Astrocyte of the hippocampus (primary cell): ENCODE results near the gene HGD.
"Not testable (repeated sequence)": the region's sequence is repeated elsewhere in the genome, so short reads cannot be mapped to it uniquely, and the experiment has no call there.

Source experiments
- DNase-seq: peaks from one replicate; pipeline ENCODE4 v3.0.0; 2011; ENCODE audit warnings: low read depth, low spot score

HGD gene

DNA sequence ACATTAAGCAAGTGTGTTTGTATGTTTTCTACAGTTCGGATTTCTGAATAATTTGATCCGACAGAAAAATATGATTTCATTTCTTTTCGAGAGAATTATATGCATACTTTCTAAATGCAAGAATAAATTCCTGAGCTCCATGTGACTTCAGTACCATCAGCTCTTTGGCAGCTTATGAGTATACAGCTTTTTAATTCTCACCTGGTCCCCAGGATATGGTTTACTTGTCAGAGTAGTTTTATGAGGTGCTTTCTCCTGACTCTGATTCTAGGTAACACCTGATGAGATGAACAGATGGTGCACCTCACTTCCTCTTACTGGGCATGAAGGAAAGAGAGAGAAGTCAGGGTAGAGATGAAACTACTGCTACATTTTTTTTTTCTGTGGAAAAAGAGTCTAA lies 3.1 kb downstream of the HGD start:
- DNase-seq: peak; percentile 15

DNA sequence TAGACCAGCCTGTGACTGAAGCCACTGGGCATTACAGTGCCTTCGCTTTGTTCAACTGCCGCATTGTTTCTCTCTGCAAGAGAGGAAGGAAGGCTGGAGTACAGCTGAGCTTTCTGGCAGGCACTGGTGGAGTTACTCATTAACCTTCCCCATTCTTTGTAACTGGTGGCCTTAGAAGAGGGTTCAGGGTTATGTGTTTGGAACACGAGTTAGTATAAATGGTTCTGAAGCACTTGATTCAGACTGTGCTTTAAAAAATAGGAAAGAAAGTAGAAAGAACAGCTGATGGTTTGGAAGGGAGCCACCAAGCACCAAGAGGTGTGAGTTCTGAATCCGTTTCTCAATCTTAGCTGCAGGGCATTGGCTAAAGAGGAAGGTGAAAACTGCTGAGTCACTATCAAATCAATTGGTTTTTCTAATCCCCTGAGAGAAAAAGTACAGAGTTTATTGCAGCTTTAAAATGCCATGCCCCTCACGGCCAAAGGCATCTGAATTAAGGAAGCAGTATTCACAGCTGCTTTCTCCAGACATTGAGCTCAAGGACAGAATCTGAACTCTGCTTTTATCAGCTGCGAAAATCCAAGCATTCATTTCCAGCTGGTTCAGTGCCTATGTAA lies 3.6 kb downstream of the HGD start:
- peak; percentile 83 for DNase-seq

DNA sequence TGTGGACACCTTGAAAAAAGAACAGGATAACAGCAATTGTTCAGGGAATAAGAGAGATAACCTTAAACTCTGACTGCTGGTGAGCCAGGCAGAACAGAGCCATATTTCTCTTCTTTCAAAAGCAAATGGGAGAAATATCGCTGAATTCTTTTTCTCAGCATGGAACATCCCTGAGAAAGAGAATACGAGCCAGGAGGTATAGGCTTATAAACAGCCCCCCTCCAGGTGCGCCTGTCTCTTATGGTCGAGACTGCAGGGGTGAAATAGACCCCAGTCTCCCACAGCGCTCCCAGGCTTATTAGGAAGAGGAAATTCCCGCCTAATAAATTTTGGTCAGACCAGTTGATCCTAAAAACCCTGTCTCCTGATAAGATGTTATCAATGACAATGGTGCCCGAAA lies 4.8 kb downstream of the HGD start:
- not testable (repeated sequence) for DNase-seq

DNA sequence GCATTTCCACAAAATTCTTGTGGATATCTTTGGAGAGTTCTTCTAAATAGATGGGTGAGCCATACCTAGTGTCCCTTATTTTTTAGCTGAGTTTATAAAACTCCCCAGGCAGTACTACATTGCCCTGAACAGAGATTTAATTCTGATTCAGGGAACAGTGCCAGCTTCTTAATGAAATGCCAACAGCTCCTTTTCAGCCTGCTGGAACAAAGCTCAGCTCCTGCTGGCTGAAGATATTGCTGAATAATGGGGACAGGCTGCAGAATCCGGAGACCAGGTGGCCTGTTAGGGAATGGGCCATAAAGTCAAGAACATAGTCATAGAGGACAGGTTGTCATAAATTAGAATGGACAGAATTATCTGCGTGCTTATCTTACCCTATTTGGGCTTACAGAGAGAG lies 8.9 kb downstream of the HGD start:
- peak; percentile 66 for DNase-seq

DNA sequence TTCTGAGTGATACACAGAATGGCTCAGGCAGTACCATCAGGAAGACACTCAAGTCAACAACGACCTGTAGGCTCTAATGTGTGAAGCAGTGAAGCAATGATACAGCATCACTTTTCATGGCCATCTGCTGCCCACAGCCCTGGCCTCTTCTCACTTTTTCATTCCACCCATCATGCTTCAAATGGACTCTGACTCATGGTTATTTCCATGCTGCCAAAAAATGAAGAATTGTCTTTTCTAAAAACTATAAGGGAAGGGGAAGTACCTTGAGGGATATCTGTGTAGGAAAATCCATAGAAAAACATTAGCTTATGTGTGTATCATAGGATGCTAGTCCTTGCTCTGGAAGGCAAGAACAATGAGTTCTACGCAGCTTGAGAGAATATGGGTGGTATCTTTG lies 11.5 kb downstream of the HGD start:
- DNase-seq: no peak

DNA sequence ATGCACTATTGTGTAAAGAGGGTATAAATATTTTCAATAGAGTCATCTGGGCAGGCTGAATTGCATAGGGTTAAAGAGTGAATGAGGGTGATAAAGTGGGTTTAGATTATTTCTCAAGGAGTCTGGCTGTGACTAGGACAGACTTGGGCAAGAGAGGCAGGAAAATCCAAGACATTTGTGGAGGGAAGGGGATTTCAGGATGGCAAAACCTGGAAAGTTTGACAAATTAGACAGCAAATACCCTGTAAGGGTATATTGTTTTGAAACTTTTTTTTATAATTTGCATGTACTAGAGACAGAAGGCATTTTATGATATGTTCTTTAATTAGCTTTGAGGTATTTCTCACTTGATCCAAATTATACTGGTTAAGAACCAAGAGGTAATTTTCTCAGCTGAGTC lies 17.1 kb downstream of the HGD start:
- DNase-seq: no peak

DNA sequence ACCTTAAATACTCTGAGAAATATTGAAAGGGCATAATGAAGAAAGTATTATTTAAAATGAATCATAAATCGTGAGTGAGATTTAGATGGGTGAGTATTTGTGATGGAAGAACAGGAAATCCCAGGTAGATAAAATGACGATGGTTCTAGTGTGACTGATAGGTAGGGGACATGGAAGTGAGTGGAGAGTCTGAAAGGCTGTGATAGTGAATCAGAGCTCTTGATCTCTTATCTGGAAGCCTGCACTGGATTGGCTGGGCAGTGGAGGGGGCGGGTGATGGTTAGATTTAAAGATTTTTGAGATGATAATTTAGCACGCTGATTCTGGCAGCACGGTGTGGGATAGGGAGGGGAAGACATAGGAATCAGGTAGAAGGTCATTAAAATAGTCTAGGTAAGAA lies 20.1 kb downstream of the HGD start:
- DNase-seq: no peak

DNA sequence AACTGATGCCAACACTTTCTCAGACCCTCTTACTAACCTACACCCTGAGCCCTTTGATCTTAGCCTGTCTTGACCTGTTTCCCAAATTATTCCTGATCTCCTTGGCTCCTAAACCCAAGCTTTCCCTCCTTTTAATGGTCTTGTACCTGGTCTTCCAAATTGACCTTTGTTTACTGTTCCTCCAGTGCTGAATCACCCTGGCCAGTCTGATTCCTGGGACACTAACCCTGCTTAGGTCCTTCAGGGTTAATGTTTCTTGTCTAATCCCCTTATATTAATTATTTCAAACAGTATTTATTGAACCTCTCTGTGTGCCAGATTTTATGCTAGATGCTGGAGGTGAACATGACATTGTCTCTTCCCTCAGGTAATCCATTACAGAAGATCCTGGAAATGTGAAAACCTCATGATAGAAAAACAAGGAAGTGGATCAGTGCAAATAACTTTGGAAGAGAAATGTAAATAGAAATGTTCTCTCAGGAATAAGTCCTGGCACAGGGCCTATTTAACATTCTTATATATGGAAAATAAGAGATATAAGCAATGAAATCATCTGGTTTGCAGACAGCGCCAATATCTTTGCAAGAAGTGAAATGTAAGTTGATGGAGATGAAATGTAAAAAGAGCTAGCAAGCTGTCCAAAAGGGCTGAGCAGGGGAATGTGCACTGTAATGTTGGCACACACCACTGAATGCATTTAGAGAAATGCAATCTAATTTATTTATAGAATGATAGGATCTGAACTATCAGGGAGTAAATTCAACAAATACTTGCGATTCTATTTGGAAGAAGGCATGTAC lies 20.7 kb downstream of the HGD start:
- DNase-seq: no peak

DNA sequence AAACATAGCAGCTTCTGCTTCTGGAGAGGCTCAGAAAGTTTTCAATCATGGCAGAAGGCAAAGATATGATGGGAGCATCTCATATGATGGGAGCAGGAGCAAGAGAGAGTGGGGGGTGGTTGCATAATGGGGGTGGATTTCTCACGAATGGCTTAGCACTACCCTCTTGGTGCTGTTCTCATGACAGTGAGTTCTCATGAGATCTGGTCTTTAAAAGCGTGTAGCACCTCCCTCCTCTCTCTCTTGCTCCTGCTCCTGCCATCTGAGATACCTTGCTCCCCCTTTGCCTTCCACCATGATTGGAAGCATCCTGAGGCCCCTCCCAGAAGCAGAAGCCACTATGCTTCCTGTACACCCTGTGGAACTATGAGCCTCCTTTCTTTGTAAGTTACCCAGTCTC lies 22.2 kb downstream of the HGD start:
- no peak for DNase-seq

DNA sequence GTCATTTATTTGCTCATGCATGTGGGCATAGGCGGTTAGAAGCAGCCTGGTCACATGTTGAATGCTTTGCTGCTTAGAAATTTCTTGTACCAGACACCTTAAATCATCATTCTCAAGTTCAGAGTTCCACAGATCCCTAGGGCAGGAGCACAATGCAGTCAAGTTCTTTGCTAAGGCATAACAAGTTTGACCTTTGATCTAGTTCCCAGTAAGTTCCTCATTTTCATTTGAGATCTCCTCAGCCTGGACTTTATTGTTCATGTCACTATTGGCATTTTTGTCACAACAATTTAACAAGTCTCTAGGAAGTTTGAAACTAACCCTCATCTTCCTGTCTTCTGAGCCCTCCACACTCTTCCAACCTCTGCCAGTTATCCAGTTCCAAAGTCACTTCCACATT lies 22.8 kb downstream of the HGD start:
- no peak for DNase-seq

DNA sequence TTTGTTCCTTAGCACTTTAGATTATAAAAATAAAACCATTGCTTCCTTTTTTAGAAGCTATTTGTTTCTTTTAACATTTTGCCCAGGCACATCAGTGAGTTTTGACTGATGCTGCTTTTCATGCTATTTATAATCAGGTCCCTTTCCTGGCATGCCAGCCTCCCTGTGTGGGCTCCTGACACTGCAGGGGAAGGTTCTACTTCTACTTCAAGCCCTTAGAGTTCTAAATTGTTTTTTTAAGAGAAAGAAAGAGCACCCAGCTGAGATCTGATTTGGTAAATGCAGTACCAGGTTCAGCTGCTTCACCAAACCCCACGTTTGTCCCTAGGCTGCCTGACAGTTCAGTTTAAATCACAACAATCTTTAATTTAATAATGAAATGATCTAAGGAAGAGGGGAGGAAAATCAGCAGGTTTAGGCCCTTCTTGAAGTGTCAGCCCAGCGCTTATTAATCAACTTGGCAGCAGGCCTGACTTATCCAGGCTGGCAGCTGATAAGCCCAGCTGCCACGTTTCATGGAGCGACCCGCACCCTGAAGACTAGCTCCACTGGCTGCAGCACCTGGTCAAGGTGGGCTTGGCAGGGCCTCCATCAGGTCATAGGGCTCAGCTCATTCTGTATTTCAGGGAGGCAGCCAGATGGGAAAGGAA lies 29.0 kb downstream of the HGD start:
- DNase-seq: no peak

DNA sequence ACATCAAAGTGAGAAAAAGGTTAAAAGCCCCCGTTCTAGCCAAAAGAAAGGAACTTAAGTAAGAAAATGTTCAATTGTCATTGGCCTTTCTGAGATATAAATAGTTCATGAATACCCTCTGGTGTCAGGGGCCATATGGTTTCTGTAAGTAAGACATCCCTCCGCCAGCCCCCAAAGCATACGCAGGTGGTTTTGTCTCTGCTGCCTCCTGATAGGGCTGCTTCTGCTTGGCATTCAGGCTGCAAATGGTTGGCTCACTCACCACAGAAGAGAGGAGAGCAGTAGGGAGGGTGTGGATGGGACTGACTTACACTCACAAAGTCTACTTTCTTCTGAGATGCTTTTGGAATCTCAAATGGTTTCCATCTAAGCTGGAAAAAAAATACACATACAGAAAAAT lies 29.8 kb downstream of the HGD start:
- DNase-seq: no peak

DNA sequence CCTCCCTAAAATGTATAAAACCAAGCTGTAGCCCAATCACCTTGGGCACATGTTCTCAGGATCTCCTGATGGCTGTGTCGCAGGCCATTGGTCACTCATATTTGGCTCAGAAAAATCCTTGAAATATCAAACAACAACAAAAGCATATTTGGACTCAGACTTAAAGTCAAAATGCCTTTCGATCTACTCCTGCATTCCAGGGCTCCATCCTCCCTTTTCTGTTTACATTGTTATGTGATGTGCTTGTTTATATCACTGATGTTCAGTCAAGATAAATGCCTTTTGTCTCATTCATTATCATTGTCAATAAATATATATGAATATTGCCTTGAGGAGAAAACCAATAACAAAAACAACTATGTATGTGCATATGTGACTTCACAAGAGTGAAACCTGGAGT lies 31.7 kb downstream of the HGD start:
- DNase-seq: no peak

DNA sequence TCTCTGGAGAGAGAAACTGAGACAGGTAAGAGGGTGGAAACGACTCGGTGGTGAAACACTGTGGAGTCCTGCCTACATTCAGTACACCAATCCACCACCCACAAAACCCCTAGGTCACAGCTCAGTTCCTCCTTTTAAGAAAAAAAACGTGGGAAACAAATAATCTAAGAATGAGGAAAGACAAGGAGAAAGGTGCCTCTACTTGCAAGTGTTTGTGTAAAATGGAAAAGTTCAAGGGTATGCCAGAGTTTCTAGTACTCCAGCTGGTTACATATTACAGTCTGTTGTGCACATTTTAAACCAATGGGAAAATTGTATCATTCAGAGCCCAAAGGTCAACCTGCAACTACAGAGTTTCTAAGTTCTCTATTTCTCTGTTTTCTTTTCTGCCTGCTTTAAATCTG lies 32.2 kb downstream of the HGD start:
- DNase-seq: no peak

DNA sequence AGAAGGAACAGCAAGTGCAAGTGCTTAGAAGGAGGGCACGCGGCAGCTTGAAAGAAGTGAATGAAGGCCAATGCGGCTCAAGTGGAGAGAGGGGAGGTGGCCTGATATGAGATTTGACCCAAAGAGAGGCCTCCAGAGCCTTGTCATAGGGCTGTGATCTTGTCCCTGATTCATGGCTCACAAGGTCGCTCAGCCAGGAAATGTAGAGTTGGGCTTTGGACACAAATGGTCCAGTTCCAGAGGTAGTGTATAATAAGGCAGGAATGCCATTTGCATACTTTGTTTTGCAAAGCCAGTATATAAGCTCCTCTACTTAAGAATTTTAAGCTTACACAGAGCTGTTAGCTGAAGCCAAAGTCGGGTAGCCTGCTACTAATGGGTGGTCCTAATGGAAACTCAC lies 33.7 kb downstream of the HGD start:
- DNase-seq: peak; percentile 3

DNA sequence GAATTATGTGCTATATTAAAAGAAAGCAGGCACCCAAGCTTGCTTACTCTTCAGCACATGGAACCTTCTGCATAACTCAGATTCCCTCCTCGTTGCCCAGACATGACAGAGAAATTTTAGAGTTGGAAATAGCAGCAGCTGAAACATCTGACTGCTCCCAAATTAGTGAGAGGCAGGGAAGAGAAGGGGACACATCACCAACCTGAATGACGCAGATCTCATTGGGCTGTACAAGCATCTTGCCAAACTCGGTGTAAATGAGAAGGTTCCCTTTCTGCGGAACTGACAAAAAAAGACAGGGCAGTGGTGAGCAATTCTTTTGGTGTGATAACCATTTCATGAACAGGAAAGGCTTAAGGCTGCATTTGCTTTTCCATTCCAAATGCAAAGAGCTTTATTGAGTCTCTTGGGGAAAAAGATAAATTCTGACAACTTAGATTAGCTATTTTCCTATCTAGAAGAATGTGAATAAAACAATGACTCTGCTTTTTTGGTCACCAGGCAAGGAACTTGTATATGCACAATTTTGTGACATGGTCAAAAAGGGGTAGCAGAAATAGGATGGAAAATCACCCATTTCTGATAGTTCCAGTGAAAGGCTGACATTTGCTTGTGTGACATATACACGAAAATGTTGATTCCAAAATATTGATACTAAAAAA lies 35.1 kb downstream of the HGD start:
- DNase-seq: no peak

DNA sequence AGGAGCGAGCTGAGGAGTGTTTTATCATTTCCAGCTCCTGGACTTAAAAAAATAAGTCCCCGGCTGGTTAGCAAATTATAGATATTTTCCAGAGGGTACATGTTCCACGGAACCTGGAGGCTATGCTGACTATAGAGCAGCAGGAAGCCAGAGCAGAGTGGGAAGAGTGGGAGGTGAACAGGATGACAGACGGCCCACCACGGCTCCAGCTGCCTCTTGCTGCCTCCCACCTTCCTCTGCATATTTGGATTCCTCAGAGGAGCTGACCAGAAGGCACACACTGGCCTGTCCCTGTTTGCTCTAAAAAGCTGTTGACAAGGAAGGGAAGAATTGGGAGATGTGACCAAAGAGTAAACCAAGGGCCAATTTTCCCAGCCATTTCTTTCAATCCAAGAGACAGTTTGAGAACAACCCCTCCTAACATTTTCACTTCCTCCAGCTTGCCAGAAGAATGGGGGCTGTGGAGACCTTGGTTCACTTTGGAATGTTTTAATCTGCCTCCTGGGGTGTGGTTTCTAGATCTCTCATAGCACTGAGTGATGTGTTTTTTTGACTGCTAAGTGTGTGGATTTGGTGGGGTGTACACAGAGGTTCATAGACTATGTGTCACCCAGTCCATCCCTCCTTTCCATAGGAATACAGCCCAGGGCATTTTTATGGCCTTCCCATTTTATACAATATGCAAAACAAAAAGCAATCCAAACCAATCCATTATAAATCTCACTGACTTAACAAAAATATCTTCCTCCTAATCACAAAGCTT lies 36.8 kb downstream of the HGD start:
- peak; percentile 45 for DNase-seq

DNA sequence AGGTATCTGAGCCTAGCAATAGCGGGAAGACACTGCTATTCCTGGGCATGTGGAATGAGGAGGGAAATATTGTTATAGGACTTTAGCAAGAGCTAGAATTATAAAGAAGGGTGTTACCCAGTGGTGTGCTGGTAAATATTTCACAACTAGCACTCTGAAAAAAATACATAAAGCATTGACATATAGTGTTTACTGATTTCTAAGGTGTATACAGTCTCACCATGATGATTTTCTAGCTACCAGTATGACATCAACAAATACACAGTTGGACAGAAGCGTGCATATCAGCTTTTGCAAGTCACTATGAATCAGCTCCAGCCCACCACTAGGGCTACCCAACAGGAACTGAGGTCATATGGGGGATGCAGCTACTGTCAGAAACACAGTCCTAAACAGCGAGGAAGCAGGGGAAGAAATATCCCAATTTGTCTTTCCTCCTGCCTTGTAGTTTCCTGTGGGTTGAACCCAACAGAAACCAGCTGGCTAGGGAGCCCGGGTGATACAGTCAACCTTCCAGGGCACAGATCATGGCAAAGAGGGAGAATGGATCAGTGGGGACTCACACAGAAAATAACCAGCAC lies 39.6 kb downstream of the HGD start:
- DNase-seq: peak; percentile 20

DNA sequence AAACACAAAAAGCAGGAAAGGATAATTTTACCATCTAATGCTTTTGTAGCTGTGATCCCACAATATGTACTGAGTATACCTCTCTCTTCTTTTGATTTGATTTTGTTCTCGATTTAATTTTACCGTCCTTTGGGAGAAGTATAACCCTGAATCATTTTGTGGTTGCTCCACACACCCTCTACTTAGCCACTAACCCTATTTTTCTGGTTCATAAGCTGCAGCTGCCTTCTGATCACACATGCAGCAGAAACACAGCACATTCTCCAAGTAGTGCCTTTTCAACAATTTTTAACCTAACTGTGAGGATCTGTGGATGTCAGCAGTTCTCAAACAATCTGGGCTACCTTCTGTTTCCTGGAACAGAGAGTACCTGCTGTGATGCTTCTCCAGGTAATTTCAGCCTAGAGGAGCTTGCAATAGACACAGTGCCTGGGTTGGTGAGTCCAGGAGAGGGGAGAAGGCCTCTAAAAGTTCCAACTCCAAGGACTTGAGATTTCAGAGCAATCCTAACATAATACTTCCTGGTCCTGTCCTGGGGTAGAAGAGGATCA lies 40.3 kb downstream of the HGD start:
- DNase-seq: no peak

DNA sequence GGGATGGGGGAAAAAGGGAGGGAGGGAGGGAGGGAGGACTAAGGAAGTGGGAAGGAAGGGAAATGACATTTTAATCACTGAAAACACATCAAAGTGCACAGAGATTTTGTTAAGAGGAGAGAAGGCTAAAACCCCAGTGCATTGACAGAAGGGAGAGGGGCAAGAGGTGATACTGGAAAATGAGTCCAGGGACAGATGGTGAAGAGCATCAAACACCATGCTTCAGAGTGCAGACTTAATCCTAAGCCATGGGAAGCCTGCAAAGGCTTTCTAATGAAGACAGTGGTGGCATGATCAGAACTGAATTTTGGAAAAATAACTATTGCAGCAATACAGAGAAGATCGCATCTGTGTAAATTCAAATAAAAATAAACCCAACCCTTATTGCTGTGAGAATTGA lies 41.8 kb downstream of the HGD start:
- DNase-seq: no peak

DNA sequence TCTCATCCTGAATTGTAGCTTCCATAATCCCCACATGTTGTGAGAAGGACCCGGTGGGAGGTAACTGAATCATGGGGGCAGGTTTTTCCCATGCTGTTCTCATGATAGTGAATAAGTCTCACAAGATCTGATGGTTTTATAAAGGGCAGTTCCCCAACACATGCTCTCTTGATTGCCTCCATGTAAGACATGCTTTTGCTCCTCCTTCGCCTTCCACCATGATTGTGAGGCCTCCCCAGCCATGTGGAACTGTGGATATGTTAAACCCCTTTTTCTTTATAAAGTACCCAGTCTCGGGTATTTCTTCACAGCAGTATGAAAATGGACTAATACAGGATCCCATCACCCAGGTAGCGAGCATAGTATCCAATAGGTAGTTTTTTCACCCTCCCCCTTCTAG lies 43.2 kb downstream of the HGD start:
- DNase-seq: not testable (repeated sequence)
